ACC112 (cell line): ENCODE measurements around the gene AFAP1.
A peak's percentile ranks its signal among the peaks of the same experiment; 100 is the strongest.

ENCODE experiments used
- H2AFZ ChIP-seq: fragments of 200-600 bp; sonication (generic); one replicate; pipeline ENCODE4 v1.6.0; 2017; ENCODE audit warnings: antibody characterized with exemption, low read length; ENCODE audit not compliant: unreplicated experiment
- H3K27ac ChIP-seq: fragments of 200-600 bp; sonication (generic); 2 replicates; pipeline ENCODE4 v1.5.1; 2014; ENCODE audit warnings: low read depth, mild to moderate bottlenecking, antibody characterized with exemption, low read length, moderate library complexity
- H3K27me3 ChIP-seq: fragments of 200-600 bp; sonication (generic); 2 replicates; pipeline ENCODE4 v1.6.1; 2014; ENCODE audit warnings: mild to moderate bottlenecking, antibody characterized with exemption, low read length, moderate library complexity, mixed read lengths; ENCODE audit not compliant: insufficient read depth
- H3K36me3 ChIP-seq: fragments of 200-600 bp; sonication (generic); 2 replicates; pipeline ENCODE4 v1.6.1; 2016; ENCODE audit warnings: mild to moderate bottlenecking, antibody characterized with exemption, low read length, moderate library complexity, mixed read lengths; ENCODE audit not compliant: insufficient read depth
- H3K4me1 ChIP-seq: fragments of 200-600 bp; sonication (generic); one replicate; pipeline ENCODE4 v1.6.1; 2016; ENCODE audit warnings: low read length, mixed read lengths; ENCODE audit not compliant: insufficient read depth, unreplicated experiment, control insufficient read depth
- H3K4me3 ChIP-seq: fragments of 200-600 bp; sonication (generic); 2 replicates; pipeline ENCODE4 v1.5.1; 2014; ENCODE audit warnings: mild to moderate bottlenecking, low read depth, low read length
- H3K79me2 ChIP-seq: fragments of 200-600 bp; sonication (generic); one replicate; pipeline ENCODE4 v1.6.0; 2016; ENCODE audit warnings: low read length; ENCODE audit not compliant: control insufficient read depth, unreplicated experiment, insufficient read depth

The AFAP1 gene

GRCh38 chr4:7795983-7796382 is 143.7 kb downstream of the AFAP1 start:
- Histone ChIP-seq H2AFZ (no peak overlapping the region), H3K79me2 (peaks cover 26% of the 10 kb centered on the region), H3K4me3 (no peak overlapping the region), H3K36me3 (peaks cover 51% of the 10 kb centered on the region), H3K4me1 (peaks cover 9% of the 10 kb centered on the region), H3K27me3 (no peaks in the 10 kb centered on the region), H3K27ac (no peak overlapping the region)

- H3K4me1 ChIP-seq, result peaks cover 9% of the 10 kb centered on the region
- H2AFZ ChIP-seq, result no peak overlapping the region
- no peak overlapping the region for H3K4me3 ChIP-seq
- H3K79me2 ChIP-seq, result peaks cover 31% of the 10 kb centered on the region
- peaks cover 27% of the 10 kb centered on the region for H3K36me3 ChIP-seq
- no peaks in the 10 kb centered on the region for H3K27me3 ChIP-seq
- H3K27ac ChIP-seq, result no peak overlapping the region
These were observed 146.5 kb downstream of the AFAP1 start for GRCh38 chr4:7793186-7793585.

GRCh38 chr4:7792616-7793015 is 147.0 kb downstream of the AFAP1 start:
- peak overlapping the region; percentile 34; the same call in 1 of the 2 replicates for H3K4me3 ChIP-seq
- H3K27ac ChIP-seq, result peak overlapping the region; percentile 17; the same call in 1 of the 2 replicates
- peaks cover 31% of the 10 kb centered on the region for H3K79me2 ChIP-seq
- H2AFZ ChIP-seq, result no peak overlapping the region
- H3K4me1 ChIP-seq, result peaks cover 9% of the 10 kb centered on the region
- no peaks in the 10 kb centered on the region for H3K27me3 ChIP-seq
- peaks cover 22% of the 10 kb centered on the region for H3K36me3 ChIP-seq

GRCh38 chr4:7790999-7791398 is 148.7 kb downstream of the AFAP1 start:
- no peak overlapping the region for H3K27ac ChIP-seq
- no peak overlapping the region for H2AFZ ChIP-seq
- H3K79me2 ChIP-seq, result peaks cover 32% of the 10 kb centered on the region
- H3K4me3 ChIP-seq, result no peak overlapping the region
- H3K4me1 ChIP-seq, result peaks cover 9% of the 10 kb centered on the region
- peaks cover 30% of the 10 kb centered on the region for H3K36me3 ChIP-seq
- H3K27me3 ChIP-seq, result no peaks in the 10 kb centered on the region

GRCh38 chr4:7790023-7790422 is 149.6 kb downstream of the AFAP1 start:
- H3K36me3 ChIP-seq, result peaks cover 38% of the 10 kb centered on the region; the same call in 1 of the 2 replicates
- H3K27ac ChIP-seq, result no peak overlapping the region
- H3K4me1 ChIP-seq, result peaks cover 9% of the 10 kb centered on the region
- H2AFZ ChIP-seq, result no peak overlapping the region
- no peak overlapping the region for H3K4me3 ChIP-seq
- peaks cover 32% of the 10 kb centered on the region for H3K79me2 ChIP-seq
- H3K27me3 ChIP-seq, result no peaks in the 10 kb centered on the region

- Histone ChIP-seq H3K79me2 (peaks cover 32% of the 10 kb centered on the region), H2AFZ (no peak overlapping the region), H3K27me3 (no peaks in the 10 kb centered on the region), H3K4me1 (peaks cover 9% of the 10 kb centered on the region), H3K36me3 (peaks cover 40% of the 10 kb centered on the region; the same call in 1 of the 2 replicates), H3K4me3 (no peak overlapping the region), H3K27ac (no peak overlapping the region)
These were observed 150.8 kb downstream of the AFAP1 start for GRCh38 chr4:7788694-7789425.

- Histone ChIP-seq H3K79me2 (peaks cover 32% of the 10 kb centered on the region), H3K4me1 (peaks cover 9% of the 10 kb centered on the region), H3K36me3 (peaks cover 36% of the 10 kb centered on the region; the same call in 1 of the 2 replicates), H3K4me3 (no peak overlapping the region), H3K27ac (no peak overlapping the region), H2AFZ (no peak overlapping the region), H3K27me3 (no peaks in the 10 kb centered on the region)
These were observed 151.5 kb downstream of the AFAP1 start for GRCh38 chr4:7788193-7788592.

- H3K27me3 ChIP-seq, result no peaks in the 10 kb centered on the region
- peaks cover 36% of the 10 kb centered on the region; the same call in 1 of the 2 replicates for H3K36me3 ChIP-seq
- no peak overlapping the region for H3K4me3 ChIP-seq
- H3K79me2 ChIP-seq, result peaks cover 32% of the 10 kb centered on the region
- no peak overlapping the region for H2AFZ ChIP-seq
- H3K4me1 ChIP-seq, result peaks cover 5% of the 10 kb centered on the region
- H3K27ac ChIP-seq, result no peak overlapping the region
These were observed 151.9 kb downstream of the AFAP1 start for GRCh38 chr4:7787681-7788141.

GRCh38 chr4:7787067-7787466 is 152.6 kb downstream of the AFAP1 start:
- H3K79me2 ChIP-seq, result peaks cover 29% of the 10 kb centered on the region
- H3K4me3 ChIP-seq, result no peak overlapping the region
- H2AFZ ChIP-seq, result no peak overlapping the region
- H3K36me3 ChIP-seq, result peaks cover 34% of the 10 kb centered on the region; the same call in 1 of the 2 replicates
- H3K4me1 ChIP-seq, result no peaks in the 10 kb centered on the region
- H3K27me3 ChIP-seq, result no peaks in the 10 kb centered on the region
- no peak overlapping the region for H3K27ac ChIP-seq

GRCh38 chr4:7786517-7786916 is 153.1 kb downstream of the AFAP1 start:
- Histone ChIP-seq H3K27ac (no peak overlapping the region), H3K4me3 (no peak overlapping the region), H3K79me2 (peaks cover 24% of the 10 kb centered on the region), H2AFZ (no peak overlapping the region), H3K27me3 (no peaks in the 10 kb centered on the region), H3K36me3 (peaks cover 29% of the 10 kb centered on the region; the same call in 1 of the 2 replicates), H3K4me1 (peaks cover 5% of the 10 kb centered on the region)

GRCh38 chr4:7786040-7786439 is 153.6 kb downstream of the AFAP1 start:
- Histone ChIP-seq H3K79me2 (peaks cover 19% of the 10 kb centered on the region), H3K27ac (no peak overlapping the region), H3K27me3 (no peaks in the 10 kb centered on the region), H2AFZ (no peak overlapping the region), H3K4me3 (no peak overlapping the region), H3K4me1 (peaks cover 8% of the 10 kb centered on the region), H3K36me3 (peaks cover 27% of the 10 kb centered on the region; the same call in 1 of the 2 replicates)
